Stimulated activated CD8-positive, alpha-beta memory T cell treated with anti-CD3 and anti-CD28 coated beads, Interleukin-15, amount 100 ng/mL, for 4 hours (primary cell): ENCODE measurements around the gene GPR31.

ENCODE experiments used
- DNase-seq, 2 donors: peaks; one replicate each; pipeline ENCODE4 v3.0.0-alpha.2; 2020; ENCODE audit warnings: low read depth in 2 of 2

Gene GPR31

DNA sequence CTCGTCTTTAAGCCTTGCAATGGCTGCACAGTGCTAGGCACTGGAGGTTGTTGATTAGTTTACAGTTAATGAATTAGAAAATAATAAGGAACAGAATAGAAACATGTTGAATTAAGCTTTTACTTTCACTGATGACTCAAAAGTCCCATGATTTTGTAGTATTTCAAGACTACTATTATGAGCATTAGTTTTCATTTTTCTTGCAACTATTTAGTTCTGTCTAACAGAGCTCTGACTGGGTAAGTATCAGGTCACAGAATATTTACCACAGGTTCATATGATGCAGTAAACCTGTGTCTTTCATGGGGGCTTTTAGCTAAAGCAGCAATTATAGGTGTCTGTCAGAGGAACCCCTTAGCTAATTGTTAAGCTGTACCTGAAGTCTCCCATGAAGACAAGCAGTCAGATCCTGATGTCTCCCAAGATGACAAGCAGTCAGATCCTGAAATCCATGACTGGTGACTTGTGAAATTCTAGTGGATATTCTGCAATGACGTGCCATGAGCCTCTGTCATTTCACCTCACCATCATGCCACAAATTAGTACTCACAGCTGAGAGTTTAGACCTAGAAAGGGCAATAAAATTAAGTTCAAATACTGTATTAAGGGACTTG lies 8.2 kb upstream of the GPR31 start:
- DNase-seq, result no peak

- no peak for DNase-seq
Observed at GRCh38 chr6:167164261-167164660, 6.5 kb upstream of the GPR31 start.

DNA sequence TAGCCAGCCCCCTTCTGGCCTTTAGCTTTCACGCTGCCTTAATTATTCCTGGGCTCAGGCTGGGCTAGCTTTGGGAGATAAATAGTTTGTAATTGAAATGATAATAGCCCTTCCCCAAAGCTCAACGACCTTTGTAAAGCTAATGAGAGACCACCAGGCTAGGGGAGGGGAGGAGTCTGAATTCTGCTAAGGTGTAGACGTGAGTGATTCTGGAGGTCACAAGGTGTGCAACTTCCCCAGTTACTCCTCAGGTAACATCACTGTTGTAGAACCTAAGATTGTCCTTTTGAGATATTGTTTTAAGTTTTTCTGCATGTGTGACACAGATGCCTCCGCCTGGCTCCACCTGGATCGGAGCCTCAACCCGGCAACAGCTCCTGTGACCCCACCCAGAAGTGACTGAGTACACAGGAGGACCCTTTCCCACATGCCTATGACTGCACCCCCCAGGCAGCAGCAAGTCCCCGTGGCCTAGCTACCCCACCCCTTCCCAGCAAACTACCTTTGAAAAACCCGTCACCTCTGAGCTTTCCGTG lies 5.8 kb upstream of the GPR31 start:
- DNase-seq, result no peak

- no peak for DNase-seq
Observed at GRCh38 chr6:167162591-167162990, 4.8 kb upstream of the GPR31 start.

- DNase-seq, result no peak
Observed at GRCh38 chr6:167161851-167162467, 4.2 kb upstream of the GPR31 start.

DNA sequence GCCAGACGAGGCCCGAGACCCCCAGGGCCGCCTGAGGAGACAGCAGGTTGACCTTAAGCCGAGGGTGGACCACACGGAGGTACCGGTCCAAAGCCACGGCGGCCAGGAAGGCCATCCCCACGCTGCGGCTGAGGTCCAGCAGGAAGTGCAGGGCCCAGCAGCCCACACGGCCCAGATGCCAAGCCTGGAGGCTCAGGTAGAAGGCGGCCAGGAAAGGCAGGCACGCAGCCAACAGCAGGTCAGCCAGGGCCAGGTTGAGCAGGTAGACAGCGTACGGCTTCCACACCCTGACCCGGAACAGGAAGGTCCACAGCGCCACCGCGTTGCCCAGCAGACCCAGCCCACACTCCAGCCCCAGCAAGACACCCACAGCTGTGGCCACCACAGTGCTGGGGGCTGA lies 366 bp downstream of the GPR31 start:
- DNase-seq, result no peak

- DNase-seq, result no peak
Observed at GRCh38 chr6:167154895-167155294, 2.9 kb downstream of the GPR31 start.

DNA sequence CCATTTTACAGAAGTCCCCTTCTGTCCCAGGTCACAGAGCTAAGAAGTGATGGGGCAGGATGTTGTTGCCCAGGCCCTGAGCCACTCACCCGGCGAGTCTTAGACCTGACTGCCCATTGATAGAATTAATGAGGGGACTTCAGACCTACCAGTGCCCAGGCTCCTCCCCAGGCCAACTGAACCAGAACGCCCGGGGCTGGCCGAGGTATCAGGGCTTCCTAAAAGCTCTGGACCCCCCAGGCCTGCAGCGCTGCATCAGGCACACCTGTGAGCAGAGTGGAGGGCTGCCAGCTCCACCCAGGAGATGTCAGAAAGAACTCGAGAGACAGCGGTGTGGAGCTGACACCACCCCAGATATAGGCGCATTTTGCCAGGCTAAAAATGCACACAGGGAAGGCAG lies 3.5 kb downstream of the GPR31 start:
- DNase-seq, result no peak

DNA sequence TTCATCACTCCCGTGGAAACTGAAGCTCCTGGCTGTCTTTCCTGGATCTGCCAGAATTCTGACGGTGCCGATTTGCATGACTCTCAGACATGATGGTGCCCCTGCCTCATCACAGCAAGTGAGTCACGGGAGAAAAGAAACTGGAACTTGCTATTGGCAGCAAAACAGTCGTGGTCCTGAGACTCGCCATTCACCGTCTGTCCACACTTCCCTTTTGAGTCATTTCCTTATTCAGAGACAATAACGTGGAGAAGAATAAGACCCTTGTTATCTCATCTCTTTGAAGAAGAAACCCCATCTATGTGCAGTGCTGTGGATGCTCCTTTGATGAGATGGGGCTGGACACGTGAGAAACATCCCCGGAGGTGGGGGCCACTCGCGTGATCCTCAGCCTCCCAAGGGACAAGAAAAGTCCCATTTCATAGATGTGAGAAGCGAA lies 4.2 kb downstream of the GPR31 start:
- DNase-seq, result no peak

DNA sequence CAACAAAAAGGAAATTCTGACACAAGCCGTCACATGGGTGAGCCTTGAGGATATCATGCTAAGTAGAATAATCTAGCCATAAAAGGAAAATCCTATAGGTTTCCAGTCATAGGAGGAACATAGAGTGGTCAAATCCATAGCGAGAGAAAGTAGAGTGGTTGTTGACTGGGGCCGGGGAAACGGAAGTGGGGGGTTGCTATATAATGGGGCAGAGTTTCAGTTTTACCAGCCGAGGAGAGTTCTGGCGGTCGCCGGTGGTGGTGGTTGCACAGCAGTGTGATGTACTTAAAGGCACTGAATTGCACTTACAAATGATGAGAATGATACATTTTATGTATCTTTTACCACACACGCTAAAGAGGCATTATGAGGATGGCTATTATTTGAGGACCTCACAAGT lies 4.9 kb downstream of the GPR31 start:
- DNase-seq, result no peak

DNA sequence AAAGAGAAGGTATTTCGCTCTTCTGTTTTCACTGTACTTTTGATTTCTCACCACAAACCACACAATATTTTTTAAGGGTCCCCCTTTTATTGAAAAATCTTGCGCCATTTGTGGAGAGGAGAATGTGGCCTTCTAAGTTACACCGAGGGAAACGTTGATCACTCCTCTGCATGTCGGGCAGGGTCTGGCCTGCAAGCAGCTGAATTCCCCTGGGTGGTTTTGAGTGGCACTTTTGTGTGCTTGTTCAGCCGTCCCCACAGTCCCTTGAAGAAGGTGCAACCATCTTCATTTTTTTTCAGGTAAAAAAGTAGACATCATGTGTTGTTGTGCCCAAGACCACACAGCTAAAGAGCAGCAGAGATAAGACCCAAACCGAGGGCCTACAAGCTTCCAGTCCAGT lies 6.1 kb downstream of the GPR31 start:
- no peak for DNase-seq

DNA sequence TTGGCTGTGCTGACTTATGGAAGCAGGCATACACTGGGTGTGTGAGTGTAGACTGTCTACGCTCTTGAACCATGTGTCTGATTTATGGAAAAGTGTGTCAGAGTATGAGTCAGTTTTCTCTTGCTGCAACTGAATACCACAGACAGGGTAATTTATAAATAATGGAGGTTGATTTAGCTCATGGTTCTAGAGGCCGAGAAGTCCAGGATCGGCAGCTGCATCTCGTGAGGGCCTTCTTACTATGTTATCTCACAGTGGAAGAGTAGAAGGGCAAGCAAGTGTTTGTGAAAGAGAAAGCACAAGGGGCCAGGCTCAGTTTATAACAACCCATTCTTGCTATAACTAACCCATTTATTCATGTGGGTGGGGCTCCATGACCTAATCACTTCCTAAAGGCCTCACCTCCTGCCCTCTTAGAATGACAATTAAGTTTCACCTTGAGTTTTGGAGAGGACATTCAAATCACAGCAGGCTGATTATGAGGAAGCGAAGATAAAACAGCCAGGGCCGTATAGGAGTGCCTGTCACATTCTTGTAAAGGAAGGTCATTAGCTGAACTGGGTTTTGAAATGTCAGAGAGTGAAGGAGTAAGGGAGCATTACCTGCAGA lies 6.7 kb downstream of the GPR31 start:
- DNase-seq, result no peak

DNA sequence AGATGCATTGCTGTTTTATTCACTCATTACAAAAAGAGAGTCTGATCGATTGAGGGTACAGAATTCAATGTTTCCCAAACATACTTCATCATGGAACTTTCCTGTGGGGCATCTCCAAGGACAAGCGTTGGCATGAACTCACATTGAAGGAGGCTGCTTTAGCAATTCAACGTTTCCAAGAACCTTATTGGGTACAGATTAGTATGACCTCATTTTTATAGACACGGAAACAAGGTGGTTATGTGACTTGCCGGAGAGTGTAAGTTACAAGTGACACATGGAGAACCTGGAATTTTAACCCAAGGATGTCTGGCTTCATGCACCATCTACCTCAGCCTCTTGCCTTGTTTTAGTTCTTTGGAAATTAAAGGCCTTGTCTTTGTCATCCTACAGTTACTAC lies 8.8 kb downstream of the GPR31 start:
- no peak for DNase-seq

DNA sequence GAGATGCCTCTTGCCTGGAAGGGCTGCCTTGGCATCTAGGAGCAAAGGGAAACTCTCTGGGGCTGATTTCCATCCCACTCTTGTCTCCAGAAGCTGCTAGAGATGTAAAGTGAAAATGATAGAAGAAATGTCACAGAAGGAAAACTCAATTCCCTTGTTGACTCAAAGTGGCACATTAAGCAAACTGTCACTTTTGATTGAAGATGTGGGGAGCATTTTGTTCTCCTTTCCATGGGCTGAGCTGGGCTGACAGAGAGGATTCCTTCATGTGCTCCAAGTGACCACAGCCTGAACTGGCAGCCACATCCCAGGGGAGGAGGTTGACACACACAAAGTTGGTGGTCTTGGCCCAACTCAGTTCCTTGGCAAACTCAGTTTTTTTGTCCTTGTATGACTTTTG lies 9.8 kb downstream of the GPR31 start:
- no peak for DNase-seq

DNA sequence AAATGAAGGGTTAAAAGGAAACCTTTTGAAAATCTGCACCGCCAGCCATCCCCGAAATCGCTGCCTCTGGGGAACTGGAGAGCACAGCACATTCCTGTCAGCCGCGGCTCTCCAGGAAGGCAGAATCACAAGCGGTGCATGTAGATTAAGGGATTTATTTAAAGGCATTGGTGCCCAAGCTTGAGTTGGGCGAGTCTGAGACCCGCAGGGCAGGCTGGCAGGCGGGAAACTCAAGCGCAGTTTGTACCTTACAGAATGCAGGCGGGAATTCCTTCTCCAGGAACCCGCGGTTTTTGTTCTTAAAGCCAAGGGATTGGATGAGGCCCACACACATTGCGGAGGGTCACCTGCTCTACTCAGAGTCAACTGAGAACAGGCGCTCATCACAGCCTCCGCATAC lies 10.8 kb downstream of the GPR31 start:
- DNase-seq, result no peak

- DNase-seq, result no peak
Observed at GRCh38 chr6:167146135-167146534, 11.6 kb downstream of the GPR31 start.

DNA sequence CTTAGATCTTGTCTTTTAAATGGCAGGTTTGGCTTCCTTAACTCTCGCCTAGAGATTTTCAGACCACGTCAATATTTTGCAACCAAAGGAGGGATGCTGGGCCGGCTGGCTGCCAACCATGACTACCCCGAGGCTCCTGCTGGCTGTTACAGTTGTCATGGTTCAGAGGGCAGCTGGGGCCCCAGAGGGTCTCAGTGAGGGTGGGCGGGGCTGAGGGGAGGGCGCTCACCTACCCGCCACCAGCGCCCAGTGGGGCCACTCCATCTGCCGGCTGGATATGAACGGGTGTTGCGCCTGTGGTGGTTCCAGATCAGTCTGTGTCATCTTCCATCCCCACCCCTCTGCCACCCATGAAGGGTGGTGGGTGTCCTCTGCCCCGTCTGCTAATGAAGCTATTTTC lies 12.3 kb downstream of the GPR31 start:
- no peak for DNase-seq

DNA sequence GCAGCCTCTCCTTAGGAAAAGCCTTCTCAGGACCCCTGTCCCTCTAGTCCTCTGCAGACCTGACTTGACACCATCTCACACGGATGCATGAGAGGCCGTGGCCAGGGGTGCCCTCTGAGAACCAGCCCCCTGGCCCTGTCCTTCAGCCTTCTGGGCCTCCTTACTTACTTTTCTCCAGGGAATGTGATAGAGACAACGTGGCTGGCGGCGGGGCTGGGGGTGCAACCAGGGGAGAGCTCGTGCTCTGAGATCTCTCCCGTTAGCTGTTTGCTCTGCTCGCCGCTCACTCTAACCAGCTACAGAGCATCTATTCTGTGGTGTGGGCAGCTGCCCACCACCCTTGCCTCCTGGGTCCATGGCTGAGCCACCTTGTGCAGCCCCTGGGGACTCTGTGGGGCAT lies 14.7 kb downstream of the GPR31 start:
- DNase-seq, result no peak

- DNase-seq, result no peak
Observed at GRCh38 chr6:167142433-167142761, 15.4 kb downstream of the GPR31 start.

DNA sequence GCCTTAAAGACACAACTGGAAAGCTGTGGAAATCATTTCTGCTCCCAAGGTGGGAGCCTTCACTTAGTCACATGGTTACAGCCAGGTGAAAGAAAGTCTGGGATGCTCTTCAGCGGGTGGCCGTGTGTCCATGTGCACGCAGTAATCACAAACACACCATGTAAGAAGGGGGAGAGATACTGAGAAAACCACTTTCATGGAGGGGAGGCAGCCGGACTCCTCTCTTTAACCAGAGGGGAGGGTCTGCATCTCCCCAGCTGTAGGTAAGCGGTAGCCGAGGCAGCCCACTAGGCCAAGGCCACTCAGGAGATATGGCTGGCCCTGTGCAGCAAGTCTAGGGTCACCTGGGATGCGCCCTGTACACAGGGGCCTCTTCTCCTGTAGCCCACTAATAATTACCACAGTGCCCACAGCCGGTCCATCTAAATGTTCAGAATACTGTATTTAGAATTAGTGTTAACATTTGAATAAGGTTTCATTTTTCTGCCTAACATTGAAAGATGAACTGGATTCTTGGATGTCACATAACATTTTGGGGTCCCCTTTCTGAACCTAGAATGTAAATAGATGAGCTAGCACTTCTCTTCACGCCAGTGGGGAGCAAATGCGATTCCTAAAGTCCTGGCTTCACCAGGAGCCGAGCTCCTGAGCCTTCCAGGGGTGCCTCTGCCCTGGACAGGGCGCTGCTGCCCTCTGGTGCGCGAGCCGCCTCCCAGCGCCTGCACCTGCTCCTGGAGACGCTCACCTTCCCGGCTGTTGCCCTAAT lies 15.9 kb downstream of the GPR31 start:
- no peak for DNase-seq

GRCh38 chr6:167140589-167141474 lies 16.9 kb downstream of the GPR31 start:
- DNase-seq, result no peak

DNA sequence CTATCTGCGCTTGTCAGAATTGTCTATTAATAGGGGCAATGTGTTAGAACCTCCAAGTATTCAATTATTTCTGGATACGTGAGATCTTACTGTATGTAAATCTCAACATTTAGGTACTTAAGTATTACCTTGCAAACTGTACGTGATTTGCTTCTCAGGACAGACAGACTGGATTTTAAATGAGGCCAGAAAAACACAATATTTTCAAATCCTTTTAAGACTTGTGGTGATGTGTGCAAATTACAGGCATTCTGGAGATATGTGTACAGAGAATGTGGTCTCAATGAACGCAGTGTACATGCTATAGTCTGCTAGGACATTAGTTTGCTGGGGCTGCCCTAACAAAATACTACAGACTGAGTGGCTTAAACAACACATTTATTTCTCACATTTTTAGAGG lies 18.0 kb downstream of the GPR31 start:
- DNase-seq, result no peak
